GM12878 (cell line): ENCODE data around the gene ZNF552. TPM values are rescaled to one million over a fixed set of nuclear protein-coding genes. Genes with fewer than 3 reads are reported as not detected.

Source experiments
- ATAC-seq: fragments of 200-7000 bp; cut with Tn5 transposase; 3 replicates; pipeline ENCODE4 v1.9.1; 2020; ENCODE audit warnings: mild to moderate bottlenecking, moderate library complexity
- BruUV-seq: library from RNA; stranded (reverse); fragments of 400-500 nt; replicated peaks from 2 replicates; lab custom pipeline; 2021; lab: Mats Ljungman, UMichigan
- CTCF ChIA-PET: fragments of 300-600 bp; sonication (Branson Sonifier 250); formaldehyde crosslinking; extraction: SDS; loops from one replicate; lab custom pipeline; 2021; ENCODE audit warnings: inconsistent platforms; lab: Yijun Ruan, JAX
- POLR2A ChIA-PET: fragments of 350-600 bp; formaldehyde crosslinking; extraction: SDS; loops from one replicate; lab custom pipeline; 2021; ENCODE audit warnings: inconsistent platforms; lab: Charles Lee
- RAD21 ChIA-PET: fragments of 300-600 bp; sonication (Branson Sonifier 250); formaldehyde crosslinking; loops from one replicate; lab custom pipeline; 2023; ENCODE audit warnings: antibody characterized with exemption; ENCODE audit not compliant: unreplicated experiment; lab: Charles Lee
- SMC1A ChIA-PET: fragments of 300-600 bp; sonication (Branson Sonifier 250); formaldehyde crosslinking; loops from one replicate; lab custom pipeline; 2023; ENCODE audit not compliant: unreplicated experiment, uncharacterized antibody; lab: Charles Lee
- DNase-seq: peaks from one replicate; pipeline ENCODE4 v3.0.0-alpha.2; 2011; ENCODE audit warnings: low read depth, low spot score
- FAIRE-seq: peaks from 3 replicates; lab custom pipeline; 2011; peaks lifted over from hg19 to GRCh38; lab: Jason Lieb, UNC
- H2AFZ ChIP-seq: 2 replicates; pipeline ENCODE4 v1.6.0; 2011; ENCODE audit warnings: low read depth, low read length, control low read depth; ENCODE audit not compliant: control insufficient read depth
- H3K27ac ChIP-seq: 2 replicates; pipeline ENCODE4 v1.5.1; 2011; ENCODE audit warnings: control low read depth; ENCODE audit not compliant: control insufficient read depth, insufficient read depth
- H3K27me3 ChIP-seq, 2 experiments: replicated peaks in 1 of 2; 2 replicates each; pipeline versions ENCODE4 v1.6.0 to v1.6.1; 2011; ENCODE audit warnings: low read length in 1 of 2; ENCODE audit not compliant: control insufficient read depth in 2 of 2, insufficient read depth in 2 of 2
- H3K36me3 ChIP-seq, 2 experiments: 2 replicates each; pipeline ENCODE4 v1.5.1; 2011; ENCODE audit warnings: low read length in 1 of 2; ENCODE audit not compliant: control insufficient read depth in 2 of 2, insufficient read depth in 2 of 2
- H3K4me1 ChIP-seq: 2 replicates; pipeline ENCODE4 v1.6.1; 2011; ENCODE audit warnings: mild to moderate bottlenecking, low read length, moderate library complexity, mixed read lengths; ENCODE audit not compliant: control insufficient read depth, insufficient read depth
- H3K4me2 ChIP-seq: 2 replicates; pipeline ENCODE4 v1.6.0; 2011; ENCODE audit warnings: control low read depth; ENCODE audit not compliant: control insufficient read depth, insufficient read depth
- H3K4me3 ChIP-seq: fragments of 200-600 bp; sonication (generic); 2 replicates; pipeline ENCODE4 v1.5.1; 2016
- H3K79me2 ChIP-seq: 2 replicates; pipeline ENCODE4 v1.6.0; 2011; ENCODE audit warnings: low read length; ENCODE audit not compliant: control insufficient read depth, insufficient read depth
- H3K9ac ChIP-seq: 2 replicates; pipeline ENCODE4 v1.8.0; 2011; ENCODE audit warnings: low read length, control low read depth, mixed read lengths; ENCODE audit not compliant: control insufficient read depth, insufficient read depth
- H3K9me3 ChIP-seq: replicated peaks from 3 replicates; pipeline ENCODE4 v1.5.1; 2011; ENCODE audit warnings: mild to moderate bottlenecking, low read length; ENCODE audit not compliant: control insufficient read depth, insufficient read depth
- H4K20me1 ChIP-seq: 2 replicates; pipeline ENCODE4 v1.6.0; 2011; ENCODE audit not compliant: control insufficient read depth, insufficient read depth
- BCLAF1 ChIP-seq: fragments of 450-650 bp; IDR thresholded peaks from 2 replicates; pipeline ENCODE4 v1.6.1; 2017; ENCODE audit warnings: antibody characterized with exemption, mild to moderate bottlenecking, moderate library complexity
- EGR1 ChIP-seq, 2 experiments: IDR thresholded peaks; 1 replicate in 1 of 2; 2 replicates in 1 of 2; pipeline ENCODE4 v1.6.1; 2011 to 2012; ENCODE audit warnings: low read depth in 2 of 2, low read length in 2 of 2, borderline replicate concordance in 1 of 2, mild to moderate bottlenecking in 1 of 2, moderate library complexity in 1 of 2
- RAD51 ChIP-seq: fragments of 450-650 bp; IDR thresholded peaks from 2 replicates; pipeline ENCODE4 v1.6.1; 2016; ENCODE audit warnings: moderate library complexity, mild to moderate bottlenecking, inconsistent platforms
- RFX5 ChIP-seq: IDR thresholded peaks from 2 replicates; pipeline ENCODE4 v1.6.1; 2011; ENCODE audit warnings: low read depth, low read length, improper control_type of control experiment
- SMARCA5 ChIP-seq: fragments of 450-650 bp; IDR thresholded peaks from 2 replicates; pipeline ENCODE4 v1.6.1; 2017; ENCODE audit warnings: mild to moderate bottlenecking
- SMC3 ChIP-seq: IDR thresholded peaks from 2 replicates; pipeline ENCODE4 v1.6.1; 2011; ENCODE audit warnings: low read length, improper control_type of control experiment, borderline replicate concordance
- USF2 ChIP-seq: IDR thresholded peaks from 2 replicates; pipeline ENCODE4 v1.6.1; 2011; ENCODE audit warnings: low read depth, low read length, improper control_type of control experiment, borderline replicate concordance
- ZBED1 ChIP-seq: IDR thresholded peaks from 2 replicates; pipeline ENCODE4 v1.6.1; 2016; ENCODE audit warnings: borderline replicate concordance
- WGBS: methylation state at CpG from one replicate; pipeline ENCODE4 v1.1.6; 2016; ENCODE audit warnings: low lambda C conversion rate; ENCODE audit not compliant: insufficient replicate concordance, insufficient coverage; ENCODE audit errors: missing lambda C conversion rate; 5-methylcytosine and 5-hydroxymethylcytosine counted together
- in situ Hi-C: fragments of 300-500 bp; cut with MboI; formaldehyde crosslinking; loops from 9 replicates; pipeline ENCODE4 v1.14.3; 2018; ENCODE audit warnings: mixed read lengths
- intact Hi-C: fragments of 100-400 bp; cut with micrococcal nuclease; formaldehyde crosslinking; loops from one replicate; pipeline ENCODE4 v1.14.2; 2022; ENCODE audit not compliant: unreplicated experiment
- polyA plus RNA-seq, 11 experiments: library from polyadenylated mRNA; depleted of rRNA in 4 of 11; unstranded in 6 of 11; stranded (reverse) in 5 of 11; fragments of >200 nt; fragmentation: Nextera tagmentation in 4 of 11; fragmentation: Illumina TruSeq in 1 of 11; extraction: Ambion mirVana in 4 of 11; extraction: Trizol in 1 of 11; gene quantifications; 1 replicate in 1 of 11; 2 replicates in 10 of 11; pipeline versions ENCODE4 v1.2.1 to v1.2.3, GENCODE V29; 2011 to 2016; ENCODE audit warnings: inconsistent platforms in 2 of 11, missing spikeins in 2 of 11, low read depth in 1 of 11
- total RNA-seq, 4 experiments: library from RNA; depleted of rRNA in 3 of 4; stranded (reverse); fragments of >200 nt in 3 of 4; fragmentation: Illumina TruSeq in 1 of 4; extraction: Trizol in 1 of 4; gene quantifications; 2 replicates each; pipeline versions ENCODE4 v1.2.1 to v1.2.3, GENCODE V29; 2013 to 2021

Gene ZNF552
- total and polyA plus RNA-seq, 10 of the 15 experiments (the other 5 are each of a cell fraction or from before 2014, with no cell fraction given): 3.6 to 13.3 (median 8.0) TPM

DNA sequence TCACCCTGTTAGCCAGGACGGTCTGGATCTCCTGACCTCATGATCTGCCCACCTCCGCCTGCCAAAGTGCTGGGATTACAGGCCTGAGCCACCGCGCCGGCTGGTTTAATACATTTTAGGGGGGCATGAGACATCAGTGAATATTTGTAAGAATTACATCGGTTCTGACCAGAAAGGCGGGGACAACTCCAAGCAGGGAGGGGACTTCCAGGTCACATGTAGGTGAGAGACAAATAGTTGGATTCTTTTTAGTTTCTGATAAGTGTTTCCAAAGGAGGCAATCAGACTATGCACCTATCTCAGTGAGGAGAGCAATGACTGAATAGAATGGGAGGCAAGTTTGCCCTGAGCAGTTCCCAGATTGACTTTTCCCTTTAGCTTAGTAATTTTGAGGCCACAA lies 3.7 kb upstream of the ZNF552 start:
- 98% methylated on average over 7 of the region's 7 CpGs for WGBS
- FAIRE-seq: no peak
- Histone ChIP-seq H3K9me3 (no peaks in the 10 kb centered on the region), H4K20me1 (no peaks in the 10 kb centered on the region), H2AFZ (no peak overlapping the region), H3K27me3 (no peaks in the 10 kb centered on the region), H3K4me1 (peaks cover 4% of the 10 kb centered on the region), H3K4me3 (no peak overlapping the region), H3K27ac (no peak overlapping the region), H3K79me2 (peaks cover 43% of the 10 kb centered on the region), H3K9ac (no peak overlapping the region), H3K36me3 (peaks cover 0 to 4% of the 10 kb centered on the region in 2 experiments; a peak in 1 of 4 replicates), H3K4me2 (no peak overlapping the region; the same call in 1 of the 2 replicates)
- TF ChIP-seq EGR1 (IDR thresholded peaks at IDR 0.05; ENCODE audit: borderline replicate concordance in 1 of 2, low read depth in 2 of 2, low read length in 2 of 2) (no peak), SMC3 (no peak)
- intact Hi-C loops (no loop called here), in situ Hi-C loops (loop anchor here (25.0 kb wide), 1 partner anchor 1681 kb away; the partner anchor contains the start of gene ZNF444)
- BruUV-seq: no TSS peak
- ChIA-PET CTCF (interaction anchor here (0.7 to 2.0 kb wide), 7 partner anchors 10 to 612 kb away, joined by 3 to 8 read pairs (median 3); partner anchors contain the start of gene ZNF587B), SMC1A (interaction anchor here (1.0 to 2.5 kb wide), 4 partner anchors 13 to 412 kb away, joined by 3 to 7 read pairs (median 3); partner anchors contain the start of gene ZNF776), POLR2A (interaction anchor here (0.7 kb wide), 2 partner anchors 84 to 100 kb away, joined by 4 read pairs; no protein-coding TSS in a partner anchor), RAD21 (interaction anchor here (1.1 to 1.6 kb wide), 2 partner anchors 14 to 78 kb away, joined by 3 to 5 read pairs; no protein-coding TSS in a partner anchor)
- no peak for DNase-seq
- ATAC-seq: no peak

- in situ Hi-C loops: loop anchor here (25.0 kb wide), 1 partner anchor 1681 kb away; the partner anchor contains the start of gene ZNF444
- Histone ChIP-seq H3K27ac (no peak overlapping the region), H4K20me1 (no peaks in the 10 kb centered on the region), H3K4me3 (no peak overlapping the region), H3K9me3 (no peaks in the 10 kb centered on the region), H3K27me3 (no peaks in the 10 kb centered on the region), H3K79me2 (peaks cover 43% of the 10 kb centered on the region), H2AFZ (no peak overlapping the region), H3K4me2 (no peak overlapping the region), H3K36me3 (peaks cover 0 to 4% of the 10 kb centered on the region in 2 experiments; a peak in 1 of 4 replicates), H3K4me1 (peaks cover 7% of the 10 kb centered on the region), H3K9ac (no peak overlapping the region)
- POLR2A ChIA-PET: no interaction called here
- ATAC-seq (no peak), FAIRE-seq (no peak), DNase-seq (no peak)
- SMC1A ChIA-PET: no interaction called here
- BruUV-seq: no TSS peak
- CTCF ChIA-PET: interaction anchor here (0.7 kb wide), 1 partner anchor 612 kb away, joined by 3 read pairs; no protein-coding TSS in a partner anchor
- intact Hi-C loops: no loop called here
- WGBS: 94% methylated on average over 14 of the region's 14 CpGs
- RAD21 ChIA-PET: interaction anchor here (1.6 kb wide), 1 partner anchor 14 kb away, joined by 5 read pairs; no protein-coding TSS in a partner anchor
- TF ChIP-seq RAD51 (no peak), RFX5 (no peak), USF2 (no peak), ZBED1 (no peak), SMARCA5 (no peak), BCLAF1 (no peak)
These were observed 3.3 kb upstream of the ZNF552 start for GRCh38 chr19:57817976-57818375.
